Retinal pigment epithelial cell (primary cell): ENCODE data around the gene PPTC7.

Source experiments
- DNase-seq: peaks from one replicate; pipeline ENCODE4 v3.0.0-alpha.2; 2010; ENCODE audit warnings: low read depth
- H3K4me3 ChIP-seq: 2 replicates; pipeline ENCODE4 v1.5.1; 2011; ENCODE audit warnings: mild to moderate bottlenecking, low read length, control low read depth, moderate library complexity
- TF ChIP-seq, protein P1 (sequence below): conservative IDR thresholded peaks from 2 replicates; pipeline ENCODE4 v1.5.1; 2011; ENCODE audit warnings: low read depth, low read length, control low read depth, inconsistent platforms

Gene PPTC7

DNA sequence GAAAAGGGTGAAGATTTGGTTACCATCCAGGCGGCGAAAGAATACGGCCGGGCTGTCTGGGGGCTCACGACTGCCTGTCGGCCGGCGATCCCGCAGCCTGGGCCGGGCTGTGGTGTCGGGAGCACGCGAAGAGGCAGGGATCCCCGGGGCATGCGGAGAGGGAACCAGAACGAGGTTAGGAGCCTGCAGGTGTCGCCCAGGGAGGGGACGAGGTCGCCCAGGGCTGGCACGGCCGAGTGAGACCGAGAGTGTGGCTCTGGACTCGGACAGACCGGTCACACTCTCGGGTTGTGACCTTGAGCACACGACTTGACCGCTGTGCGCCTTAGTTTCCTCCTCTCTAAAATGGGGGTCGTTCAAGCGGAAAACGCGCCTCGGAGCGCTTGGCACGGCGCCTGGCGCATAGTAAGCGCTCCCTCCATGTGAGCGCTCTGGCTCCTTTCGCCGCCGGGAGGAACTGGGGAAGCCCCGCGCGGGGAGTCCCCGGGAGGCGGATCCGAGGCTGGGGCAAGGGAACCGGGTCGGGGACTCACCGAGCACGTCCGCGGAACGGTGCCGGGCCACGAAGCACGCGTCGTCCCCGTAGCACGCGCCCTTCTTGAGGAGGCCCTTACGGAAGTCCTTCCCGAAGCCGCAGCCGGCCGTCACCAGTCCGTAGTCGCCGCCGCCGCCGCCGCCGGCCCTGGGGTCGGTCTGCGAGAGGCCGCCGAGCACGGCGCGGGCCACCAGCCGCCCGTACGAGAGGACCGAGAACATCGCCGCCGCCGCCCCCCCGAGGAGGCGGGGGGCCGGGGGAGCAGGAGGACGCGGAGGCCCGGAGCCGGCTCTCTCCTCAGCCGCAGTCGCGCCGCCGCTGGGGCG, 612 bp downstream of the PPTC7 start:
- TF ChIP-seq, protein P1, sequence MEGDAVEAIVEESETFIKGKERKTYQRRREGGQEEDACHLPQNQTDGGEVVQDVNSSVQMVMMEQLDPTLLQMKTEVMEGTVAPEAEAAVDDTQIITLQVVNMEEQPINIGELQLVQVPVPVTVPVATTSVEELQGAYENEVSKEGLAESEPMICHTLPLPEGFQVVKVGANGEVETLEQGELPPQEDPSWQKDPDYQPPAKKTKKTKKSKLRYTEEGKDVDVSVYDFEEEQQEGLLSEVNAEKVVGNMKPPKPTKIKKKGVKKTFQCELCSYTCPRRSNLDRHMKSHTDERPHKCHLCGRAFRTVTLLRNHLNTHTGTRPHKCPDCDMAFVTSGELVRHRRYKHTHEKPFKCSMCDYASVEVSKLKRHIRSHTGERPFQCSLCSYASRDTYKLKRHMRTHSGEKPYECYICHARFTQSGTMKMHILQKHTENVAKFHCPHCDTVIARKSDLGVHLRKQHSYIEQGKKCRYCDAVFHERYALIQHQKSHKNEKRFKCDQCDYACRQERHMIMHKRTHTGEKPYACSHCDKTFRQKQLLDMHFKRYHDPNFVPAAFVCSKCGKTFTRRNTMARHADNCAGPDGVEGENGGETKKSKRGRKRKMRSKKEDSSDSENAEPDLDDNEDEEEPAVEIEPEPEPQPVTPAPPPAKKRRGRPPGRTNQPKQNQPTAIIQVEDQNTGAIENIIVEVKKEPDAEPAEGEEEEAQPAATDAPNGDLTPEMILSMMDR, result no peak
- peak overlapping the region; percentile 86 for H3K4me3 ChIP-seq
- no peak for DNase-seq

DNA sequence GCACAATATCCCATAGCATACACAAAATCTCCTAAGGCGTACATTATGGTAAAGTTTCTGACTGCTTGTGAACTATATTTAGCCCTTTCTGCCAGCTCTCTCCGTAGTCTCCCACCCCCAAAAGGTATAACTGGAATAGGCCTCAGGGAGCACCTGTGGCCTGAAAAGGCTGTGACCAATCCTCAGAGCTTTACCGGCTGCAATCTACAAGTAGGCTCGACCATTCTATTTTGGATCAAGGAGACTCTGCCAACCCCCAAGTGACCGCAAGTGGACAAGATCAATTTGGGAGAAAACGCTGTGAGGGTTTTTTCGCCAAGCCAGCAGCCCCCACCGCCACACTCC, 1.2 kb downstream of the PPTC7 start:
- TF ChIP-seq, protein P1, result no peak
- DNase-seq, result no peak

DNA sequence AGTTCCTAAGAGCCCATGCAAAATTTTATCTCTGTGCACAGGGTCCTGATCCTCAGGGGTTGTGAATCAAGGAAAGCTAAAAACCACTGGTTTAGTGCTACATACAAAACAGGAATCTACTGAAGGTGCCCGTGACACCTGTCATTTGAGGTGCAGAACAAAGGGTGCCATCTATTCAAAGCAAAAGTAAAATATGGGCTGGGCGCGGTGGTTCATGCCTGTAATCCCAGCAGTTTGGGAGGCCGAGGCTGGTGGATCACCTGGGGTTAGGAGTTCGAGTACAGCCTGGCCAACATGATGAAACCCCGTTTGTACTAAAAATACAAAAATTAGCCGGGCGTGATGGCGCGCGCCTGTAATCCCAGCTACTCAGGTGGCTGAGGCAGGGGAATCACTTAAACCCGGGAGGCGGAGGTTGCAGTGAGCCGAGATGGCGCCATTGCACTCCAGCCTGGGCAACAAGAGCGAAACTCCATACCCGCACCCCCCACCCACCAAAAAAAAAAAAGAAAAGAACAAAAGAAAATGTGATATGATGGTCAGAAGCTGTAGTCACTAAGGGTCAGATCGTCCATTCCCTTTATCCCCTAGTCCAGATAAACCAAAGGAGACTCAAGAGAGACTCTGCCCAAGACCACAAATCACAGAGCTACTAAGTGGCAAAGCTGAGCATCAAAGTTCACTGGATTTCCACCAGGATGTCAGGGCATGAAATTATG, 3.4 kb downstream of the PPTC7 start:
- DNase-seq, result no peak
- TF ChIP-seq, protein P1, result no peak
- H3K4me3 ChIP-seq, result no peak overlapping the region

More for the DNA sequence above, 1.2 kb downstream of the PPTC7 start:
- H3K4me3 ChIP-seq, result peak overlapping the region; percentile 86

DNA sequence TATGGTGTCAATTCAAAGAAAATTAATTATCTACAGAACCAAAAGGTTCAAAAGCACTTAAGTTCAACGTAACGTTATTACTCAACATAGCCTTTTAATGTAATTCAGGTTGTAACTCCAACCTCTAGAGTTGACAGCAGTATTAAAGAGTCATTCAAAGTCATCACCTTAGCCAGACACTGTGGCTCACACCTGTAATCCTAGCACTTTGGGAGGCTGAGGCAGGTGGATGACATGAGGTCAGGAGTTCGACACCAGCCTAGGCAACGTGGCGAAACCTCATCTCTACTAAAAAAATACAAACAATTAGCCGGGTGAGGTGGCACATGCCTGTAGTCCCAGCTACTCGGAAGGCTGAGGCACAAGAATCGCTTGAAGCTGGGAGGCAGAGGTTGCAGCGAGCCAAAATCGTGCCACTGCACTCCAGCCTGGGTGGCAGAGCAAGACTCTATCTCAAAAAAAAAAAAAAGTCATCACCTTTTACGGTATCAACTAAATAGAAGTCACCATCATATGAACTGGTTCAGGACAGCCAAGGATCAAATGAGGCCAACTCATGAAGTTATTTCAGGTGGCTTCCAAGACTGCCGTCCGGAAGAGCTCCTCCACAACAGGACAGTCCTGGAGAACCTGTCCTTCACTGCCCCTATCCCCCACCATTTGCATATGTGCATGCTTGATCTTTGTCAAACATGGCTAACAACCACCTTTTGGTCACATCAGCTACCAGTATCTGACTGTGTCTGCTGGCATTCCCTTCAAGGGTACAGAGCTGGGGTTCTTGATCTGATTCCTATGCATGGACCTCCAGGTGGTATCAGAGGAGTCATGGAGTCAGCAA, 4.2 kb downstream of the PPTC7 start:
- DNase-seq, result no peak
- TF ChIP-seq, protein P1, result no peak
- H3K4me3 ChIP-seq, result no peak overlapping the region

DNA sequence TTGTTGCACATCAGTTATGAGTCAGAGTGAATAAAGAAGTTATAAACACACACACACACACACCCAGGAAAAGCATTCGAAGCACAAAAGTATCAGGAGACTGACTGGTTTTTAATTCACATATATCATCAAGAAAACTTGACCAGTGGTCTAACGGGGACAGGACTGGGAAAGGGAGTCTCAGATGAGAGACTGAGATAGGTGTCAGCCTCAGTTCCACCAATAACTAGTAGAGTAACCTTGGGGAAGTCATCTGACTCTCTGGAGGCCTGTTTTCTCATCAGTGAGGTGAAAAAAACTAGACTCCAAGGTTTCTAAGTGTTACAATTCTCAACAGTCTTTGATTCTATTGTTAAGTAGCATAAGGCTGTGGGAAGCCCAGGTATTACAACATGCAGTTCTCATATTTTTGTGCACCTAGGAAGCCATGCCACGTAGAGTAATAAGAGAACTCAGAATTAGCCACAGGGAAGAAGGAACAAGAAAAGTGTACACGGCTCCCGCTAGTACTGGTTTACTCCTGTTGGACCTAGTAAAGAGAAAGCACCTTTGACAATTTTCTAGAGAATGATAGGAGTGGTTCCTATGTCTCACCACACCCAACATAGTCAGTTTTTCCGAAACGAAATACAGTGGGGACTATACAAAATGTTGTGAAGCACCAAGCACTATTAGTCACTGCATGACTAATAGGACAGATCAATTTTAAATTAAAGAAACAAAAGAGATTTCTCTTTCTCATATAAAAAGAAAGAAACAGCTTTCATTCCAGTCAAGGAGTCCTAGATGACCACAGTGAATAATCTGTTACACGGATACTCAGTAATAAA, 5.0 kb downstream of the PPTC7 start:
- TF ChIP-seq, protein P1, result no peak
- no peak for DNase-seq
- no peak overlapping the region for H3K4me3 ChIP-seq

DNA sequence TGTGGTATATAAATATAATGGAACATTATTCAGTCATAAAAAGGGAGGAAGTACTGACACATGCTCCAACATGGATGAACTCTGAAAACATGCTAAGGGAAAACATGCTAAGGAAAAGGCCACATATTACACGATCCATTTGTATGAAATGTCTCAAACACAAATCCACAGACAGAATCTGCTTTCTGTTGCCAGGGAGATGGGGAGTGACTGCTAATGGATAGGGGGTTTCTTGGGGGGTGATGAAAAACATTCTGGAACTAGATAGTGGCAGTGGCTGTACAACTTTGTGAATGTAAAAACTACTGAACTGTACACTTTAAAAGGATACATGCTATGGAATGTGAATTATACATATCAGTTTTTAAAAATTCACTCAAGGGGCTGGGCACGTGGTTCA, 6.6 kb downstream of the PPTC7 start:
- no peak for DNase-seq
- H3K4me3 ChIP-seq, result no peak overlapping the region
- TF ChIP-seq, protein P1, result no peak
